ENCODE results near the gene MRPS25.
A peak's percentile ranks its signal among the peaks of the same experiment; 100 is the strongest.

The MRPS25 gene

GRCh38 chr3:15066467-15066866, 1.4 kb upstream of the MRPS25 start:
- no peak overlapping the region for H3K4me3 ChIP-seq (ENCODE audit: control insufficient read depth, low read depth, low read length)
- no peak for DNase-seq (ENCODE audit: low read depth)
- TF ChIP-seq CTCF (conservative IDR thresholded peaks at IDR 0.05; ENCODE audit: control insufficient read depth, insufficient read depth, low read depth, low read length): no peak

GRCh38 chr3:15065550-15066007, 464 bp upstream of the MRPS25 start:
- no peak for TF ChIP-seq CTCF (conservative IDR thresholded peaks at IDR 0.05; ENCODE audit: control insufficient read depth, insufficient read depth, low read depth, low read length)
- H3K4me3 ChIP-seq (ENCODE audit: control insufficient read depth, low read depth, low read length): peak overlapping the region; percentile 91
- DNase-seq (ENCODE audit: low read depth): no peak

- no peak for TF ChIP-seq CTCF (conservative IDR thresholded peaks at IDR 0.05; ENCODE audit: control insufficient read depth, insufficient read depth, low read depth, low read length)
- H3K4me3 ChIP-seq (ENCODE audit: control insufficient read depth, low read depth, low read length): peak overlapping the region; percentile 91
- DNase-seq (ENCODE audit: low read depth): peak; percentile 34
Observed at GRCh38 chr3:15064299-15064834, 748 bp downstream of the MRPS25 start.

GRCh38 chr3:15063656-15064286, 1.3 kb downstream of the MRPS25 start:
- DNase-seq (ENCODE audit: low read depth): no peak
- no peak for TF ChIP-seq CTCF (conservative IDR thresholded peaks at IDR 0.05; ENCODE audit: control insufficient read depth, insufficient read depth, low read depth, low read length)

GRCh38 chr3:15063238-15063637, 1.9 kb downstream of the MRPS25 start:
- no peak for TF ChIP-seq CTCF (conservative IDR thresholded peaks at IDR 0.05; ENCODE audit: control insufficient read depth, insufficient read depth, low read depth, low read length)
- no peak for DNase-seq (ENCODE audit: low read depth)
- H3K4me3 ChIP-seq (ENCODE audit: control insufficient read depth, low read depth, low read length): no peak overlapping the region

More at GRCh38 chr3:15063656-15064286, 1.3 kb downstream of the MRPS25 start:
- peak overlapping the region; percentile 91 for H3K4me3 ChIP-seq (ENCODE audit: control insufficient read depth, low read depth, low read length)

- no peak for DNase-seq (ENCODE audit: low read depth)
- TF ChIP-seq CTCF (conservative IDR thresholded peaks at IDR 0.05; ENCODE audit: control insufficient read depth, insufficient read depth, low read depth, low read length): no peak
- H3K4me3 ChIP-seq (ENCODE audit: control insufficient read depth, low read depth, low read length): no peak overlapping the region
Observed at GRCh38 chr3:15060029-15060428, 5.1 kb downstream of the MRPS25 start.
